RKO (cell line): ENCODE measurements around the gene KRT84.

Experiments used
- DNase-seq: peaks from one replicate; pipeline ENCODE4 v3.0.0-alpha.2; 2016; ENCODE audit warnings: low spot score

The KRT84 gene, protein sequence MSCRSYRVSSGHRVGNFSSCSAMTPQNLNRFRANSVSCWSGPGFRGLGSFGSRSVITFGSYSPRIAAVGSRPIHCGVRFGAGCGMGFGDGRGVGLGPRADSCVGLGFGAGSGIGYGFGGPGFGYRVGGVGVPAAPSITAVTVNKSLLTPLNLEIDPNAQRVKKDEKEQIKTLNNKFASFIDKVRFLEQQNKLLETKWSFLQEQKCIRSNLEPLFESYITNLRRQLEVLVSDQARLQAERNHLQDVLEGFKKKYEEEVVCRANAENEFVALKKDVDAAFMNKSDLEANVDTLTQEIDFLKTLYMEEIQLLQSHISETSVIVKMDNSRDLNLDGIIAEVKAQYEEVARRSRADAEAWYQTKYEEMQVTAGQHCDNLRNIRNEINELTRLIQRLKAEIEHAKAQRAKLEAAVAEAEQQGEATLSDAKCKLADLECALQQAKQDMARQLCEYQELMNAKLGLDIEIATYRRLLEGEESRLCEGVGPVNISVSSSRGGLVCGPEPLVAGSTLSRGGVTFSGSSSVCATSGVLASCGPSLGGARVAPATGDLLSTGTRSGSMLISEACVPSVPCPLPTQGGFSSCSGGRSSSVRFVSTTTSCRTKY

GRCh38 chr12:52385226-52385702 lies at the start of gene KRT84:
TSS of gene KRT84 (minus strand) at chr12:52385652. CDS start at chr12:52385585, 67 bp downstream.
- DNase-seq: no peak

DNA sequence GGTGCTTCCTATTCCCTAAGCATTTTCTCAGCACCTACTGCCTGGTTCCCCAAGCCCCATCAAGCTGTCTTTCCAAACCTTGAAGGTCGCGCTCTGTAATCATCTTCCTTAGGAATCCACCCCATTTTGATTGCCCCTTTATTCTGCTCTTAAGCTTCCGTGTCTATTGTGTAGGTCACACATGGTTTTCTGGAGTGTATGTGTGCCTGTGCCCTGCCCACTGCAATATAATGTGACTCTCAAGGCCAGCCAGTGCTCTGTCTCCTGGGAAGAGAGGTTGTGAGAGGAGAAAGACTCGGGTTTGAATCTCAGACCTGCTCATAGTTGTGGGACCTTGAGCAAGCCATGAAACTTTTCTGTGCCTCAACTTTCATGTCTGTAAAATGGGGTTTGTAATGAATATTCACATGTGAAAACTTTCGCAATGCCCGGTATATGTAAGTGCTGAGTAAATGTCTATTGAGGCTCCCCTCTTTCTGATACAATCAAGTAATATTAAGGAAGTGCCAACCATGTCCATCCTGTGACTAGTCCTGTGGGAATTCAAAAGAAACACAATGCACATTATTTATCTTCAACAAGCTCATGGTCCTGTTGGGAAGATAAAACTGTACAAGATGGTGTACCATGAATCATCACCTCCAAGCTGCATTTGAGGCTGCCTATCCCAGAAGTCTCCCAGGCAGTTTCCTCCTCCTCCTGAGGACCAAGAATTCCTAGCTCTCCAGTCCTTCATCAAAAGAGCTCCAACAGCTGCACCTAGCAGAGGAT lies 49.5 kb upstream of the KRT84 start:
- DNase-seq: no peak

- DNase-seq: no peak
Measured at GRCh38 chr12:52434081-52434733, 48.8 kb upstream of the KRT84 start, which contains the start of gene KRT75. TSS of gene KRT75 (minus strand) at chr12:52434371. CDS start at chr12:52434304, 67 bp downstream.

- DNase-seq: no peak
Measured at GRCh38 chr12:52433501-52434080, 48.1 kb upstream of the KRT84 start.

DNA sequence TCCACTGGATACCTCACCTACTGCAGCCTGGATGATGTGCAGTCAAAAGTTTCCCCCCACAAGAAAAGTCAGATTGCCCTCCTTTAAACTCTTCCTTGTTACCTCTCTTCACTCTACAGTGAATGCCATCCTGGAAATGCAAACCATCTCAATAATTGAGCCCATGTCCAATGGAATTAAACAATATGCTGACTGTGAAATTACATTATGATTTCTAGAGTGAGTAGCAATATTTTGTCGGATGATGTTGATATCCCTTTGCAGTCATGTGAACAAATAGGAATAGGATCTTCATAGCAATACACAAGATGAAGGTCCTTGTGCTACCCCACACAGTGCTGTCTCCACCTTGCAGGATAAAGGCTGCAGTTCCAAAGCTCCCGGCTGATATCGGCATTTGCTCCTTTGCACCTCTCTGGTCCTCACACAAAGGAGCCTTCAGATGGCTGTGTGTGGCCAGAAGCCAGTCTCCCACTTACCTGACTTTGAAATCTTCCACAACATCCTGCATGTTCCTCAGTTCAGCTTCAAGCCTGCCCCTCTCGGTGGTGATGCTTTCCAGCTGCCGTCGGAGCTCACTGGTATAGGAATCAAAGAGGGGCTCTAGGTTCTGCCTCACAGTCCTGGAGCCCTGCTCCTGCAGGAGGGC lies 47.2 kb upstream of the KRT84 start:
- DNase-seq: no peak

- DNase-seq: no peak
Measured at GRCh38 chr12:52428121-52428520, 42.7 kb upstream of the KRT84 start.

DNA sequence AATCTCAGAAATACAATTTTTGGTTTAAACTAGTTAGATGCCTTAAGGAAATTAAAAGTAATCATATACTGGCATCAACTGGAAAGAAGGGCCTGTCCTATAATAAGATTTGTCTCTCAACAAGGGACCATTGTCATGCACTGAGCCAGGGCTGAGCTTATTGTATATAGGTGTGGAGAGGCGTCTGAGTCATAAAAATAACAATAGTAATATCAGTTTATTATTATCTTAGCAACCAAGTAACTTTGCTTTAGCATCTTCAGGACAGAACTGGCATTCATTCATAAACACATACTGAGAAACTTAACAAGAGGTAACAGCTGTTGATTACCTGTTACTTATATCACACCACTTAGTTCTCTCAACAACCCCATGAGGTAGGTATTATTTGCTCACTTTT lies 41.6 kb upstream of the KRT84 start:
- no peak for DNase-seq

DNA sequence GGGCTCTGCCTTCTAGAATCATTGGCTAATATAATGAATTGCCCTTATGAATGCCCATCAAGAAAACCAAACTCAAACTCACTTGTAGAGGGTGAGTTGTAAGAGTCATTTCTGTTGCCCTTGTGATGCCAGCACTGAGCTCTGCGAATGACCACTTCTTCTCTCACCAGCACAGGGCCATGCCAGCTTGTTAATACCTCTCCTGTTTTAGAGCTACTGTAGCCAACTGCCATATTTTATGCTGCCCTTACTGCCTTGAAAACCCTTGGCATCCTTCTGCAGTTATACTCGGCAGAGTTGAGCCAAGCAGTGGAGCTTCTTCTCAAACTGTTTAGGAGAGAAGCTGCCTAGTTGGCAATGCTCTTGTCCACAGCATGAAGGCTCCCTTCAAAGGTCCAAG lies 40.6 kb upstream of the KRT84 start:
- DNase-seq: no peak

DNA sequence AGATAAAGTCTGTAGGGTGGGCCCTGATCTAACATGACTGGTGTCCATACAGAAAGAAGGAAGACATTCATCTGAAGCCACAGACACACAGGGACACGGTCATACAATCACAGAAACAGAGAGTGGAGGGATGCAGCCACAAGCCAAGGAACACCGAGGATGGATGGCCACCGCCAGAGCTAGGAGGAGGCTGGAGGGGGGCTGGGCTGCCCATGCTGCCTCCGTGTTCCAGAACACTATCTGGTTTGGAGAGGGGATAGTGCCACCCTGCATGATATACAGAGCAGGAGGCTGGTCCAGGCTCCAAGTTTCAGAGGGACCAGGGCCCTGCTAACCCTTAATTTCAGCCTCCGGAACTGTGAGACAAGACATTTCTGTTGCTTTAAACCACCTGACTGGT lies 40.0 kb upstream of the KRT84 start:
- no peak for DNase-seq

- no peak for DNase-seq
Measured at GRCh38 chr12:52423661-52424500, 38.4 kb upstream of the KRT84 start.

- DNase-seq: no peak
Measured at GRCh38 chr12:52423035-52423434, 37.6 kb upstream of the KRT84 start.

DNA sequence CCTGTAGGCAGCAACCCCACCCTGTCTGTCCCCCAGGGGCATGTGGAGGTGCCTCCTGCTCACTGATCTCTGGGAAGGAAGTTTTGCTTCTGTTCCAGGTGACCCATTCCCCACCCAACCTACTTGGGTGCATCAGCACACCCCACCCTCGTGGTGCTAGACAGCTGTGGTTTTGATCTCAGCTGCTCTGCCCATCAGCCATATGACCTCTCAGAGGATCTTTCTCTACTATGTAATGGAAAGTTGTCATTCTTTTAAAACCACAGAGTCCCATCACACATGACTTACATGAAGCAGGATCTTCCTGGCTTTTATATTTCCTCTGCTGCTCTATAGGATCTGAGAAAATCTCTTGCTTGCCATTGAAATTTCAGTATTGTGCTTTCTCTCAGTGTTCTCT lies 34.2 kb upstream of the KRT84 start:
- DNase-seq: no peak

- no peak for DNase-seq
Measured at GRCh38 chr12:52418576-52419110, 33.2 kb upstream of the KRT84 start.

DNA sequence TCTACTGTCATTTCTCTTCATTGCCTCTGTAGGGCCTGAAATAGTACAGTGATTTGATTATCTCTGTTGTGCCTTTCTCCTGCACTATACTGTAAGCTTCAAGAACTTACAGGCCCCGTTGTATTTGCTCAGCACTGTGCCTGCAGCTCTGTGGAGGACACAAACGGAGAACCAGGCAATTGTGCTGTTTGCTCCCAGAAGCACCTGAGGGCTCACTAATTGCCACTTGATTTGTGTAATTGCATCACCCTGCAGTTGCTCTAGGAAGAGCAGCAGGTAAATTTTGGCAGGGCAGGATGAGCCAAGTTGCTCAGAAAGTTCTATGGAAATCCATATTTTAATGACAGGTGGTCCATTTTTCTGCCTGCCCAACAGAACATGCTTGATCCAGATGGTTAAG lies 32.3 kb upstream of the KRT84 start:
- no peak for DNase-seq

GRCh38 chr12:52416795-52417194 lies 31.3 kb upstream of the KRT84 start:
- no peak for DNase-seq

GRCh38 chr12:52415870-52416750 lies 30.7 kb upstream of the KRT84 start:
- peak; percentile 43 for DNase-seq

DNA sequence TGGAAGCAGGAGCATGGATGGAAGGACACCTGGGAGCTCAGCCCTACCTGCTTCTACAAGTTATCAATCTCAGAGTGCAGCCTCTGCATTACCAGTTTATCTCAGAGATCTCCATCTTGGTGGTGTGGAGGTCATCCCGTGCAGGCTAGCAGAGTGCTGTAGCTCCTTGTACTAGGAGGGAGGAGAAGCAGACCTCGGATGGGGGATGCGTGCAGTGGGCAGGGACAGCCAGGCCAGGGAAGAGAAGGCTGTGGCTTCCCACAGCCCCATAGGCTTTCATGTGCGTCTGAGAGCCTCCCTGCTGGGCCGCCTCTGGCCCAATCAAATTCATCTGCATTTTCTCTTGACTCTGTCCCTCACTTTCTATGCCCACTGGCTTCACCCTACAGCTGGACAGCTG lies 29.5 kb upstream of the KRT84 start:
- DNase-seq: no peak

GRCh38 chr12:52413782-52414345 lies 28.4 kb upstream of the KRT84 start:
- no peak for DNase-seq

- no peak for DNase-seq
Measured at GRCh38 chr12:52413202-52413601, 27.8 kb upstream of the KRT84 start.
